NCI-H1105 treated with DMSO at 0.1 percent for 48 hours (cell line): Measurements from ENCODE around the gene PCDHA5.
"Not testable (repeated sequence)": the region's sequence is repeated elsewhere in the genome, so short reads cannot be mapped to it uniquely, and the experiment has no call there.

Experiments
- DNase-seq: peaks from one replicate; lab custom pipeline; 2025; lab: John Stamatoyannopoulos, UW

The PCDHA5 gene

DNA sequence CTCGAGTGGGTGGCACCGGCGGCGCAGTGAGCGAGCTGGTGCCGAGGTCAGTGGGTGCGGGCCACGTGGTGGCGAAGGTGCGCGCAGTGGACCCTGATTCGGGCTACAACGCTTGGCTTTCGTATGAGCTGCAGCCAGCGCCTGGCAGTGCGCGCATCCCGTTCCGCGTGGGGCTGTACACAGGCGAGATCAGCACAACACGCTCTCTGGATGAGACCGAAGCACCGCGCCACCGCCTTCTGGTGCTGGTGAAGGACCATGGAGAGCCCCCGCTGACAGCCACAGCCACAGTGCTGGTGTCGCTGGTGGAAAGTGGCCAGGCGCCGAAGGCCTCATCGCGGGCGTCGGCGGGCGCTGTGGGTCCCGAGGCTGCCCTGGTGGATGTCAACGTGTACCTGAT lies 2.1 kb downstream of the PCDHA5 start:
- DNase-seq, result no peak

DNA sequence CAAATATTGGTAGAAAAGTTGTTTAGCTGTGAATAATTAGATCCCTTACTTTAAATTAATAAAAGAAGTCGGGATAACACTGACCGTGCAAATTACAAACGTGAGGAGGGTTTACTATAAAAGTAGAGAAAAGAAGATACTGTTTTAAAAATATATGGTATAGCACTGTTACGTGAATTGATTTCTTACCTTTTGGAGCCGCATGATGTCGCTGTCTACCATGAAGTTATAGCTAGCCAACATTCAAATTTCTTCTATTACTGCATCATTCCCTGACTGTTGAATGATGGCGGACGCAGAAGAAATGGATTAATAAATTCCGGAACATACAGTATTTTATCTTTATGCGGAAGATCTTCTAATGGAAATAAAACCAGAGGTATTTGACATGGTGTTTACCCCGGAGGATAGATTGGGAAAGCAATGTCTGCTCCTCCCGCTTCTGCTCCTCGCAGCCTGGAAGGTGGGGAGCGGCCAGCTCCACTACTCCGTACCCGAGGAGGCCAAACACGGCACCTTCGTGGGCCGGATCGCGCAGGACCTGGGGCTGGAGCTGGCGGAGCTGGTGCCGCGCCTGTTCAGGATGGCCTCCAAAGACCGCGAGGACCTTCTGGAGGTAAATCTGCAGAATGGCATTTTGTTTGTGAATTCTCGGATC lies 6.4 kb downstream of the PCDHA5 start, which contains the start of gene PCDHA6:
PCDHA6 (plus strand) TSS at position 257 of the 658 bp plus-strand sequence; CDS start at position 389, 132 bp downstream.
- no peak for DNase-seq

DNA sequence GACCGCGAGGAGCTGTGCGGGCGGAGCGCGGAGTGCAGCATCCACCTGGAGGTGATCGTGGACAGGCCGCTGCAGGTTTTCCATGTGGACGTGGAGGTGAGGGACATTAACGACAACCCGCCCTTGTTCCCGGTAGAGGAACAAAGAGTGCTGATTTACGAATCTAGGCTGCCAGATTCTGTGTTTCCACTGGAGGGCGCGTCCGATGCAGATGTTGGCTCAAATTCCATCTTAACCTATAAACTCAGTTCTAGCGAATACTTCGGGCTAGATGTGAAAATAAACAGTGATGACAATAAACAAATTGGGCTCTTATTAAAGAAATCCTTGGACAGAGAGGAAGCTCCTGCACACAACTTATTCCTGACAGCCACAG lies 6.9 kb downstream of the PCDHA5 start:
- no peak for DNase-seq

DNA sequence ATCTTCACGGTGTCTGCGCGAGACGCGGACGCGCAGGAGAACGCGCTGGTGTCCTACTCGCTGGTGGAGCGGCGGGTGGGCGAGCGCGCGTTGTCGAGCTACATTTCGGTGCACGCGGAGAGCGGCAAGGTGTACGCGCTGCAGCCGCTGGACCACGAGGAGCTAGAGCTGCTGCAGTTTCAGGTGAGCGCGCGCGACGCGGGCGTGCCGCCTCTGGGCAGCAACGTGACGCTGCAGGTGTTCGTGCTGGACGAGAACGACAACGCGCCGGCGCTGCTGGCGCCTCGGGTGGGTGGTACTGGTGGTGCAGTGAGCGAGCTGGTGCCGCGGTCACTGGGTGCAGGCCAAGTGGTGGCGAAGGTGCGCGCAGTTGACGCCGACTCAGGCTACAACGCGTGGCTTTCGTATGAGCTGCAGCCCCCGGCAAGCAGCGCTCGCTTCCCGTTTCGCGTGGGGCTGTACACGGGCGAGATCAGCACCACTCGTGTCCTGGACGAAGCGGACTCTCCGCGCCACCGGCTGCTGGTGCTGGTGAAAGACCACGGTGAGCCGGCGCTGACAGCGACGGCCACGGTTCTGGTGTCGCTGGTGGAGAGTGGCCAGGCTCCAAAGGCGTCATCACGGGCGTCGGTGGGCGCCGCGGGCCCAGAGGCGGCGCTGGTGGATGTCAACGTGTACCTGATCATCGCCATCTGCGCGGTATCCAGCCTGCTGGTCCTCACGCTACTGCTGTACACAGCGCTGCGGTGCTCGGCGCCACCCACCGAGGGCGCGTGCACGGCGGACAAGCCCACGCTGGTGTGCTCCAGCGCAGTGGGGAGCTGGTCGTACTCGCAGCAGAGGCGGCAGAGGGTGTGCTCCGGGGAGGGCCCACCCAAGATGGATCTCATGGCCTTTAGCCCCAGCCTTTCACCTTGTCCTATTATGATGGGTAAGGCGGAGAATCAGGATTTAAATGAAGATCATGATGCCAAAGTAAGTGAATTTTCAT lies 8.4 kb downstream of the PCDHA5 start:
- not testable (repeated sequence) for DNase-seq

DNA sequence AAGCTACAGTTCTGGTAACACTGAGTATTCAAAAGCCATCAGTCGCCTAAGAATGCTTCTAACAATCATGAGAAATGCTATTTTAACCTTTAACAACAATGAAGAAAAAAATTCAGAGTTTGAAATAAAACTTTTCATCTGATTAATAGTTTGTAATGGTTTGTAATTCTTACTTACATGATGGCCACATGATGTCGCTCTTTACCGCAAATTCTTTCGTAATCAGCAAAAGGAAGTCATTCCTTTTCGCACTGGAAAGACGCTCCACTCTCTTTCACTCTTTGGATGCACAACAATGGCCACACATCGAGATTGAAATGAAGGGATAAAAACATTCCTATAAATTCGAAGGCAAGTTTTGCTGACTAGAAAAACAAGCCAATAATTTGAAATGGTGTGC lies 12.6 kb downstream of the PCDHA5 start, which contains the start of gene PCDHA7:
PCDHA7 (plus strand) TSS at position 277 of the 400 bp plus-strand sequence; CDS start at position 392, 115 bp downstream.
- DNase-seq, result no peak

DNA sequence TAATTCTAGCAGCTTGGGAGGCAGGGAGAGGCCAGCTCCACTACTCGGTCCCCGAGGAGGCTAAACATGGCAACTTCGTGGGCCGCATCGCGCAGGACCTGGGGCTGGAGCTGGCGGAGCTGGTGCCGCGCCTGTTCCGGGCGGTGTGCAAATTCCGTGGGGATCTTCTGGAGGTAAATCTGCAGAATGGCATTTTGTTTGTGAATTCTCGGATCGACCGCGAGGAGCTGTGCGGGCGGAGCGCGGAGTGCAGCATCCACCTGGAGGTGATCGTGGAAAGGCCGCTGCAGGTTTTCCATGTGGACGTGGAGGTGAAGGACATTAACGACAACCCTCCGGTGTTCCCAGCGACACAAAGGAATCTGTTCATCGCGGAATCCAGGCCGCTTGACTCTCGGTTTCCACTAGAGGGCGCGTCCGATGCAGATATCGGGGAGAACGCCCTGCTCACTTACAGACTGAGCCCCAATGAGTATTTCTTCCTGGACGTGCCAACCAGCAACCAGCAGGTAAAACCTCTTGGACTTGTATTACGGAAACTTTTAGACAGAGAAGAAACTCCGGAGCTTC lies 13.1 kb downstream of the PCDHA5 start:
- not testable (repeated sequence) for DNase-seq

DNA sequence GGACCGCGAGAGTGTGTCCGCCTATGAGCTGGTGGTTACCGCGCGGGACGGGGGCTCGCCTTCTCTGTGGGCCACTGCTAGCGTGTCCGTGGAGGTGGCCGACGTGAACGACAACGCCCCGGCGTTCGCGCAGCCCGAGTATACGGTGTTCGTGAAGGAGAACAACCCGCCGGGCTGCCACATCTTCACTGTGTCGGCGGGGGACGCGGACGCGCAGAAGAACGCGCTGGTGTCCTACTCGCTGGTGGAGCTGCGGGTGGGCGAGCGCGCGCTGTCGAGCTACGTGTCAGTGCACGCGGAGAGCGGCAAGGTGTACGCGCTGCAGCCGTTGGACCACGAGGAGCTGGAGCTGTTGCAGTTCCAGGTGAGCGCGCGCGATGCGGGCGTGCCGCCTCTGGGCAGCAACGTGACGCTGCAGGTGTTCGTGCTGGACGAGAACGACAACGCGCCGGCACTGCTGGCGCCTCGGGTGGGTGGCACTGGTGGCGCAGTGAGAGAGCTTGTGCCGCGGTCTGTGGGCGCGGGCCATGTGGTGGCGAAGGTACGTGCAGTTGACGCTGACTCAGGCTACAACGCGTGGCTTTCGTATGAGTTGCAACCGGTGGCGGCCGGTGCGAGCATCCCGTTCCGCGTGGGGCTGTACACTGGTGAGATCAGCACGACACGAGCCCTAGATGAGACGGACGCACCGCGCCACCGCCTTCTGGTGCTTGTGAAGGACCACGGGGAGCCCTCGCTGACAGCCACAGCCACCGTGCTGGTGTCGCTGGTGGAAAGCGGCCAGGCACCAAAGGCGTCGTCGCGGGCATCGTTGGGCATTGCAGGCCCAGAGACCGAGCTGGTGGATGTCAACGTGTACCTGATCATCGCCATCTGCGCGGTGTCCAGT lies 14.5 kb downstream of the PCDHA5 start:
- DNase-seq, result no peak

DNA sequence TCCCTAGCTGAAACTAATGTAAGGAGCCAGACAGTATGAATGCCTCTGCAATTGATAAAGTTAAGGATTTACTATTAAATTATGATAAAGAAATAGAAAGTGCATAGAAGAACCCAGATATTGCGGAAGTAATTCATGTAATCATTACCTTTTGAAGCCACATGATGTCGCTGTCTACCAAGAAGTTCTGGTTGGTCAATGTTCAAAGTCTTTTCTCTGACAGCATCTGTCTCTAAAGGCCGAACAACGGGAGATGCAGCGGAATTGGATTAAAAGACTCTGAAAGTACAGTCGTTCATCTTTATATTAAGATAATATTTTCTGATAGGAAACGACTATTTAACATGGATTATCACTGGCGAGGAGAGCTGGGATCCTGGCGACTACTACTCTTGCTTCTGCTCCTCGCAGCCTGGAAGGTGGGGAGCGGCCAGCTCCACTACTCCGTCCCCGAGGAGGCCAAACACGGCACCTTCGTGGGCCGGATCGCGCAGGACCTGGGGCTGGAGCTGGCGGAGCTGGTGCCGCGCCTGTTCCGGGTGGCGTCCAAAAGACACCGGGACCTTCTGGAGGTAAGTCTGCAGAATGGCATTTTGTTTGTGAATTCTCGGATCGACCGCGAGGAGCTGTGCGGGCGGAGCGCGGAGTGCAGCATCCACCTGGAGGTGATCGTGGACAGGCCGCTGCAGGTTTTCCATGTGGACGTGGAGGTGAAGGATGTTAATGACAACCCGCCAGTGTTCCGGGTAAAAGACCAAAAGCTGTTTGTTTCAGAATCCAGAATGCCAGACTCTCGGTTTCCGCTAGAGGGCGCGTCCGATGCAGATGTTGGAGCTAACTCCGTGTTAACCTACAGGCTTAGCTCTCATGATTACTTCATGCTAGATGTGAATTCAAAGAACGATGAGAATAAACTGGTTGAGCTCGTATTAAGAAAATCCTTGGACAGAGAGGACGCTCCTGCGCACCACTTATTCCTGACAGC lies 19.9 kb downstream of the PCDHA5 start, which contains the start of gene PCDHA8:
PCDHA8 (plus strand) TSS at position 210 of the 985 bp plus-strand sequence; CDS start at position 345, 135 bp downstream.
- DNase-seq, result no peak

DNA sequence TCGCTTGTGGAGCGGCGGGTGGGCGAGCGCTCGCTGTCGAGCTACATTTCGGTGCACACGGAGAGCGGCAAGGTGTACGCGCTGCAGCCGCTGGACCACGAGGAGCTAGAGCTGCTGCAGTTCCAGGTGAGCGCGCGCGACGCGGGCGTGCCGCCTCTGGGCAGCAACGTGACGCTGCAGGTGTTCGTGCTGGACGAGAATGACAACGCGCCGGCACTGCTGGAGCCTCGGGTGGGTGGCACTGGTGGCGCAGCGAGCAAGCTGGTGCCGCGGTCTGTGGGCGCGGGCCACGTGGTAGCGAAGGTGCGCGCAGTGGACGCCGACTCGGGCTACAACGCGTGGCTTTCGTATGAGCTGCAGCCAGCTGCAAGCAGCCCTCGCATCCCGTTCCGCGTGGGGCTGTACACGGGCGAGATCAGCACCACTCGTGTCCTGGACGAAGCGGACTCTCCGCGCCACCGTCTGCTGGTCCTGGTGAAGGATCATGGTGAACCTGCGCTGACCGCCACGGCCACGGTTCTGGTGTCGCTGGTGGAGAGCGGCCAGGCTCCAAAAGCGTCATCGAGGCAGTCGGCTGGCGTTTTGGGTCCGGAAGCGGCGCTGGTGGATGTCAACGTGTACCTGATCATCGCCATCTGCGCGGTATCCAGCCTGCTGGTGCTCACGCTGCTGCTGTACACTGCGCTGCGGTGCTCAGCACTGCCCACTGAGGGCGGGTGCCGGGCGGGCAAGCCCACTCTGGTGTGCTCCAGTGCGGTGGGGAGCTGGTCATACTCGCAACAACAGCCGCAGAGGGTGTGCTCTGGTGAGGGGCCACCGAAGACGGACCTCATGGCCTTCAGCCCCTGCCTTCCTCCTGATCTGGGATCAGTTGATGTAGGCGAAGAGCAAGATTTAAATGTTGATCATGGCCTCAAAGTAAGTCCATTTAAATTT lies 21.7 kb downstream of the PCDHA5 start:
- no peak for DNase-seq

DNA sequence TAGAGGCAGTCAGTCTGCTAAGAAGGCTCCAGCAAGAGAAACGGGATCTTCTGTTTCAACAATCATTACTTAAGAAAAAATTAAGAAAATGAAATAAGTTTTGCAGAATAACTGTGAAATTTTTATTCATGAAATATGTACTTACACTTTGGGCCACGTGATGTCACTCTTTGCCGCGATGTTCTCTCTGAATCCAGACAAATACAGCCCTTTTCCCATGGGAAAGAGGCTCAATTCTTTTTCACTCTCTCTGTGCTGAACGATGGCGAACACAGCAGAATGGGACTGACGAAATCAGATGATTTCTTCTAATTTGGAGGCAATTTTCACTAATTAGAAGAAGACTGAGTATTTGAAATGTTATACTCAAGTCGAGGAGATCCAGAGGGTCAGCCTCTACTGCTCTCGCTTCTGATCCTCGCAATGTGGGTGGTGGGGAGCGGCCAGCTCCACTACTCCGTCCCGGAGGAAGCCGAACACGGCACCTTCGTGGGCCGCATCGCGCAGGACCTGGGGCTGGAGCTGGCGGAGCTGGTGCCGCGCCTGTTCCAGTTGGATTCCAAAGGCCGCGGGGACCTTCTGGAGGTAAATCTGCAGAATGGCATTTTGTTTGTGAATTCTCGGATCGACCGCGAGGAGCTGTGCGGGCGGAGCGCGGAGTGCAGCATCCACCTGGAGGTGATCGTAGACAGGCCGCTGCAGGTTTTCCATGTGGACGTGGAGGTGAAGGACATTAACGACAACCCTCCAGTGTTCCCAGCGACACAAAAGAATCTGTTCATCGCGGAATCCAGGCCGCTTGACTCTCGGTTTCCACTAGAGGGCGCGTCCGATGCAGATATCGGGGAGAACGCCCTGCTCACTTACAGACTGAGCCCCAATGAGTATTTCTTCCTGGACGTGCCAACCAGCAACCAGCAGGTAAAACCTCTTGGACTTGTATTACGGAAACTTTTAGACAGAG lies 27.0 kb downstream of the PCDHA5 start, which contains the start of gene PCDHA9:
PCDHA9 (plus strand) TSS at position 244 of the 964 bp plus-strand sequence; CDS start at position 358, 114 bp downstream.
- not testable (repeated sequence) for DNase-seq

DNA sequence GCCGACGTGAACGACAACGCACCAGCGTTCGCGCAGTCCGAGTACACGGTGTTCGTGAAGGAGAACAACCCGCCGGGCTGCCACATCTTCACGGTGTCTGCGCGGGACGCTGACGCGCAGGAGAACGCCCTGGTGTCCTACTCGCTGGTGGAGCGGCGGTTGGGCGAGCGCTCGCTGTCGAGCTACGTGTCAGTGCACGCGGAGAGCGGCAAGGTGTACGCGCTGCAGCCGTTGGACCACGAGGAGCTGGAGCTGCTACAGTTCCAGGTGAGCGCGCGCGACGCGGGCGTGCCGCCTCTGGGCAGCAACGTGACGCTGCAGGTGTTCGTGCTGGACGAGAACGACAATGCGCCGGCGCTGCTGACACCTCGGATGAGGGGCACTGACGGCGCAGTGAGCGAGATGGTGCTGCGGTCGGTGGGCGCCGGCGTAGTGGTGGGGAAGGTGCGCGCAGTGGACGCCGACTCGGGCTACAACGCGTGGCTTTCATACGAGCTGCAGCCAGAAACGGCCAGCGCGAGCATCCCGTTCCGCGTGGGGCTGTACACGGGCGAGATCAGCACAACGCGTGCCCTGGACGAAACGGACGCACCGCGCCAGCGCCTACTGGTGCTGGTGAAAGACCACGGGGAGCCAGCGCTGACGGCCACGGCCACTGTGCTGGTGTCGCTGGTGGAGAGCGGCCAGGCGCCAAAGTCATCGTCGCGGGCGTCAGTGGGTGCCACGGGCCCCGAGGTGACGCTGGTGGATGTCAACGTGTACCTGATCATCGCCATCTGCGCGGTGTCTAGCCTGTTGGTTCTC lies 28.6 kb downstream of the PCDHA5 start:
- not testable (repeated sequence) for DNase-seq

DNA sequence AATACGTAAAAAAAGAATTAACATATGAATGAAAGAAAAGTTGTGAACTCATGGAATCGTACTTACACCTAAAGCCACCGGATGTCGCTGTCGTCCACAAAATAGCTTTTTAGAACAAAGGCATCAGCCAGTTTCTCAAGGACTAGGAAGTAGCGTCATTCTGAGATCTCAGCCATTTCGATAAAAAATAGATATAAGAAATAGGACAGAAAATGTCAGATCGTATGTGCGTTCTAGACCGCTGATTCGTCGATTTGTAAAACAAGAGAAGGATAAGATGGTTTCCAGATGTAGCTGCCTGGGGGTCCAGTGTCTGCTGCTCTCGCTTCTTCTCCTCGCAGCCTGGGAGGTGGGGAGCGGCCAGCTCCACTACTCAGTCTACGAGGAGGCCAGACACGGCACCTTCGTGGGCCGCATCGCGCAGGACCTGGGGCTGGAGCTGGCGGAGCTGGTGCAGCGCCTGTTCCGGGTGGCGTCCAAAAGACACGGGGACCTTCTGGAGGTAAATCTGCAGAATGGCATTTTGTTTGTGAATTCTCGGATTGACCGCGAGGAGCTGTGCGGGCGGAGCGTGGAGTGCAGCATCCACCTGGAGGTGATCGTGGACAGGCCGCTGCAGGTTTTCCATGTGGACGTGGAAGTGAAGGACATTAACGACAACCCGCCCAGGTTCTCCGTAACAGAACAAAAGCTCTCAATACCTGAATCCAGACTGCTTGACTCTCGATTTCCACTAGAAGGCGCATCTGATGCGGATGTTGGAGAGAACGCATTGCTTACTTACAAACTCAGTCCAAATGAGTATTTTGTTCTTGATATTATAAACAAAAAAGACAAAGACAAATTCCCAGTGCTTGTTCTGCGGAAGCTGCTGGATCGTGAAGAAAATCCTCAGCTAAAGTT lies 34.6 kb downstream of the PCDHA5 start, which contains the start of gene PCDHA10:
PCDHA10 (plus strand) TSS at position 126 of the 903 bp plus-strand sequence; CDS start at position 278, 152 bp downstream.
- no peak for DNase-seq

DNA sequence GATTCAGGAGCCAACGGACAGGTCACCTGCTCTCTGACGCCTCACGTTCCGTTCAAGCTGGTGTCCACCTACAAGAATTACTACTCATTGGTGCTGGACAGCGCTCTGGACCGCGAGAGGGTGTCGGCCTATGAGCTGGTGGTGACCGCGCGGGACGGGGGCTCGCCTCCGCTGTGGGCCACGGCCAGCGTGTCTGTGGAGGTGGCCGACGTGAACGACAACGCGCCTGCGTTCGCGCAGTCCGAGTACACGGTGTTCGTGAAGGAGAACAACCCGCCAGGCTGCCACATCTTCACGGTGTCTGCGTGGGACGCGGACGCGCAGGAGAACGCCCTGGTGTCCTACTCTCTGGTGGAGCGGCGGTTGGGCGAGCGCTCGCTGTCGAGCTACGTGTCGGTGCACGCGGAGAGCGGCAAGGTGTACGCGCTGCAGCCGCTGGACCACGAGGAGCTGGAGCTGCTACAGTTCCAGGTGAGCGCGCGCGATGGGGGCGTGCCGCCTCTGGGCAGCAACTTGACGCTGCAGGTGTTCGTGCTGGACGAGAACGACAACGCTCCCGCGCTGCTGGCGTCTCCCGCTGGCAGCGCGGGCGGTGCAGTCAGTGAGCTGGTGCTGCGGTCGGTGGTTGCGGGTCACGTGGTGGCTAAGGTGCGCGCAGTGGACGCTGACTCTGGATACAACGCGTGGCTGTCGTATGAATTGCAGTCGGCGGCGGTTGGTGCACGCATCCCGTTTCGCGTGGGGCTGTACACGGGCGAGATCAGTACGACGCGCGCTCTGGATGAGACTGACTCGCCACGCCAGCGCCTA lies 36.0 kb downstream of the PCDHA5 start:
- DNase-seq, result no peak

DNA sequence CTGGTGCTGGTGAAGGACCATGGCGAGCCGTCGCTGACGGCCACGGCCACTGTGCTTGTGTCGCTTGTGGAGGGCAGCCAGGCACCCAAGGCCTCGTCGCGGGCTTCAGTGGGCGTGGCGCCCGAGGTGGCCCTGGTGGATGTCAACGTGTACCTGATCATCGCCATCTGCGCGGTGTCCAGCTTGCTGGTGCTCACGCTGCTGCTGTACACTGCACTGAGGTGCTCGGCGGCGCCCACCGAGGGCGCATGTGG lies 36.5 kb downstream of the PCDHA5 start:
- no peak for DNase-seq
